SJSA1 (cell line): ENCODE data around the gene FHL3. TPM values are rescaled to one million over a fixed set of nuclear protein-coding genes. Genes with fewer than 3 reads are reported as not detected.
A peak's percentile ranks its signal among the peaks of the same experiment; 100 is the strongest.

Experiments used
- DNase-seq, 2 experiments: peaks; one replicate each; pipeline ENCODE4 v3.0.0-alpha.2; 2015 to 2020; ENCODE audit warnings: low spot score in 2 of 2, low read depth in 1 of 2
- H3K27ac ChIP-seq: fragments of 250-450 bp; sonication (Bioruptor Pico); 2 replicates; pipeline ENCODE4 v1.5.1; 2020; ENCODE audit warnings: mild to moderate bottlenecking, moderate library complexity
- H3K27me3 ChIP-seq: fragments of 250-450 bp; sonication (Bioruptor Pico); replicated peaks from 2 replicates; pipeline ENCODE4 v1.5.1; 2020; ENCODE audit warnings: mild to moderate bottlenecking, moderate library complexity
- H3K36me3 ChIP-seq: fragments of 250-450 bp; sonication (Bioruptor Pico); 2 replicates; pipeline ENCODE4 v1.5.1; 2020; ENCODE audit warnings: mild to moderate bottlenecking
- H3K4me1 ChIP-seq: fragments of 250-450 bp; sonication (Bioruptor Pico); replicated peaks from 2 replicates; pipeline ENCODE4 v1.6.1; 2021; ENCODE audit warnings: mild to moderate bottlenecking
- H3K4me3 ChIP-seq: fragments of 250-450 bp; sonication (Bioruptor Pico); 2 replicates; pipeline ENCODE4 v1.5.1; 2020; ENCODE audit warnings: mild to moderate bottlenecking
- H3K9me3 ChIP-seq: fragments of 250-450 bp; sonication (Bioruptor Pico); replicated peaks from 2 replicates; pipeline ENCODE4 v1.5.1; 2020; ENCODE audit warnings: mild to moderate bottlenecking
- total RNA-seq: library from RNA; depleted of rRNA; stranded (reverse); fragments of >200 nt; shearing (Covaris generic); gene quantifications from 2 replicates; pipeline ENCODE4 v1.2.3, GENCODE V29; 2014

The FHL3 gene
- total RNA-seq, 1 experiment from 2014 or later, result 42.0 TPM

- no peak for DNase-seq
Measured at GRCh38 chr1:38013227-38013622, 7.9 kb upstream of the FHL3 start.

GRCh38 chr1:38012363-38013226 is 7.3 kb upstream of the FHL3 start, which contains the start of gene UTP11:
UTP11 (plus strand) TSS chr1:38012734; CDS start chr1:38012803, 69 bp downstream.
- DNase-seq, result peak; percentile 93 to 97
- Histone ChIP-seq H3K4me1 (peaks cover 27% of the 10 kb centered on the region), H3K27me3 (no peaks in the 10 kb centered on the region), H3K36me3 (peaks cover 48% of the 10 kb centered on the region), H3K27ac (peak within 1 kb of the TSS; percentile 85), H3K9me3 (no peaks in the 10 kb centered on the region), H3K4me3 (peak within 1 kb of the TSS; percentile 71)

More at GRCh38 chr1:38013227-38013622, 7.9 kb upstream of the FHL3 start:
- Histone ChIP-seq H3K4me1 (peaks cover 27% of the 10 kb centered on the region), H3K9me3 (no peaks in the 10 kb centered on the region), H3K36me3 (peaks cover 54% of the 10 kb centered on the region), H3K27me3 (no peaks in the 10 kb centered on the region), H3K4me3 (peak overlapping the region; percentile 71), H3K27ac (peak overlapping the region; percentile 85)

GRCh38 chr1:38009841-38010180 is 4.5 kb upstream of the FHL3 start:
- no peaks in the 10 kb centered on the region for H3K27me3 ChIP-seq
- H3K27ac ChIP-seq, result no peak overlapping the region
- H3K4me1 ChIP-seq, result peaks cover 24% of the 10 kb centered on the region
- H3K9me3 ChIP-seq, result no peaks in the 10 kb centered on the region
- no peak for DNase-seq
- H3K36me3 ChIP-seq, result peaks cover 20% of the 10 kb centered on the region
- H3K4me3 ChIP-seq, result no peak overlapping the region

- no peaks in the 10 kb centered on the region for H3K27me3 ChIP-seq
- peak in 1 of 2 experiments; percentile 49 for DNase-seq
- H3K4me1 ChIP-seq, result peaks cover 29% of the 10 kb centered on the region
- peaks cover 19% of the 10 kb centered on the region for H3K36me3 ChIP-seq
- H3K27ac ChIP-seq, result no peak overlapping the region
- no peaks in the 10 kb centered on the region for H3K9me3 ChIP-seq
- H3K4me3 ChIP-seq, result no peak overlapping the region
Measured at GRCh38 chr1:38009088-38009840, 4.0 kb upstream of the FHL3 start.

GRCh38 chr1:38006008-38006828 is 904 bp upstream of the FHL3 start:
- H3K9me3 ChIP-seq, result no peaks in the 10 kb centered on the region
- DNase-seq, result no peak
- no peak overlapping the region for H3K4me3 ChIP-seq
- H3K36me3 ChIP-seq, result peaks cover 28% of the 10 kb centered on the region
- H3K4me1 ChIP-seq, result peaks cover 41% of the 10 kb centered on the region
- H3K27me3 ChIP-seq, result no peaks in the 10 kb centered on the region
- H3K27ac ChIP-seq, result no peak overlapping the region

GRCh38 chr1:38004284-38005108 is 818 bp downstream of the FHL3 start:
- no peaks in the 10 kb centered on the region for H3K9me3 ChIP-seq
- H3K4me1 ChIP-seq, result peaks cover 58% of the 10 kb centered on the region
- peak in 1 of 2 experiments; percentile 31 for DNase-seq
- H3K36me3 ChIP-seq, result peaks cover 34% of the 10 kb centered on the region
- H3K4me3 ChIP-seq, result peak overlapping the region; percentile 82
- H3K27ac ChIP-seq, result no peak overlapping the region
- no peaks in the 10 kb centered on the region for H3K27me3 ChIP-seq

- no peaks in the 10 kb centered on the region for H3K9me3 ChIP-seq
- no peaks in the 10 kb centered on the region for H3K27me3 ChIP-seq
- H3K4me3 ChIP-seq, result peak overlapping the region; percentile 82
- DNase-seq, result no peak
- H3K36me3 ChIP-seq, result peaks cover 44% of the 10 kb centered on the region
- peaks cover 62% of the 10 kb centered on the region for H3K4me1 ChIP-seq
- no peak overlapping the region for H3K27ac ChIP-seq
Measured at GRCh38 chr1:38003261-38004250, 1.8 kb downstream of the FHL3 start.

GRCh38 chr1:38000529-38001455 is 4.5 kb downstream of the FHL3 start:
- DNase-seq, result peak; percentile 91 to 98
- Histone ChIP-seq H3K4me3 (no peak overlapping the region), H3K9me3 (no peaks in the 10 kb centered on the region), H3K4me1 (peaks cover 78% of the 10 kb centered on the region), H3K27me3 (no peaks in the 10 kb centered on the region), H3K36me3 (peaks cover 64% of the 10 kb centered on the region), H3K27ac (peak overlapping the region; percentile 94)

- Histone ChIP-seq H3K4me1 (peaks cover 82% of the 10 kb centered on the region), H3K36me3 (peaks cover 65% of the 10 kb centered on the region), H3K9me3 (no peaks in the 10 kb centered on the region), H3K27ac (peak overlapping the region; percentile 94), H3K27me3 (no peaks in the 10 kb centered on the region), H3K4me3 (no peak overlapping the region)
- no peak for DNase-seq
Measured at GRCh38 chr1:38000233-38000528, 5.1 kb downstream of the FHL3 start.

GRCh38 chr1:37999430-38000232 is 5.7 kb downstream of the FHL3 start:
- H3K9me3 ChIP-seq, result no peaks in the 10 kb centered on the region
- H3K4me1 ChIP-seq, result peaks cover 85% of the 10 kb centered on the region
- H3K27ac ChIP-seq, result peak overlapping the region; percentile 94
- H3K36me3 ChIP-seq, result peaks cover 70% of the 10 kb centered on the region
- DNase-seq, result peak; percentile 86 to 88
- H3K27me3 ChIP-seq, result no peaks in the 10 kb centered on the region
- no peak overlapping the region for H3K4me3 ChIP-seq
